Activated T-helper 1 cell treated with anti-CD3 and anti-CD28 coated beads, Interleukin-12 subunit alpha, Interleukin-12 subunit beta, Interleukin-2, Interleukin-4 antibody, amounts not matched to agents 30 ng/mL and 10 ng/mL and 1 ng/mL, durations not matched to agents 14 hours and 24 hours and 36 hours (primary cell): ENCODE results near the gene PPIF. TPM values are rescaled to one million over a fixed set of nuclear protein-coding genes. Genes with fewer than 3 reads are reported as not detected.
A peak's percentile ranks its signal among the peaks of the same experiment; 100 is the strongest.

Source experiments
- DNase-seq: peaks from one replicate; pipeline ENCODE4 v3.0.0; 2021; ENCODE audit warnings: low spot score
- H3K27ac Mint-ChIP-seq: one replicate; pipeline ENCODE4 v1.8.0; 2021; ENCODE audit warnings: mild to moderate bottlenecking, mixed read lengths
- H3K27me3 Mint-ChIP-seq: one replicate; pipeline ENCODE4 v1.8.0; 2022; ENCODE audit warnings: mild to moderate bottlenecking, moderate library complexity, mixed read lengths; ENCODE audit not compliant: insufficient read depth
- H3K36me3 Mint-ChIP-seq: one replicate; pipeline ENCODE4 v1.8.0; 2021; ENCODE audit warnings: low read depth, mixed read lengths
- H3K4me1 Mint-ChIP-seq: one replicate; pipeline ENCODE4 v1.8.0; 2021; ENCODE audit warnings: low read depth, mixed read lengths
- H3K4me3 Mint-ChIP-seq: one replicate; pipeline ENCODE4 v1.8.0; 2021; ENCODE audit warnings: mild to moderate bottlenecking, moderate library complexity, mixed read lengths
- H3K9me3 Mint-ChIP-seq: one replicate; pipeline ENCODE4 v1.8.0; 2021; ENCODE audit warnings: mixed read lengths
- intact Hi-C: fragments of 100-400 bp; cut with micrococcal nuclease; formaldehyde crosslinking; loops from one replicate; pipeline ENCODE4 v1.15.1; 2024
- total RNA-seq: library from RNA; stranded (reverse); gene quantifications from 2 replicates; pipeline ENCODE4 v1.2.3, GENCODE V29; 2022

PPIF gene
- total RNA-seq, 1 donor from 2014 or later: 155 TPM

GRCh38 chr10:79319115-79319771 is 28.0 kb upstream of the PPIF start:
- intact Hi-C loops: no loop called here

GRCh38 chr10:79320316-79320715 is 27.0 kb upstream of the PPIF start:
- DNase-seq: no peak
- Mint-ChIP-seq H3K27ac (no peak overlapping the region), H3K4me1 (peaks cover 97% of the 10 kb centered on the region), H3K9me3 (peaks cover 14% of the 10 kb centered on the region), H3K27me3 (no peaks in the 10 kb centered on the region), H3K36me3 (peaks cover 14% of the 10 kb centered on the region), H3K4me3 (no peak overlapping the region)
- intact Hi-C loops: loop anchor here (10.0 kb wide), 1 partner anchor 884 kb away; the partner anchor contains the start of gene ANXA11

More at GRCh38 chr10:79319115-79319771, 28.0 kb upstream of the PPIF start:
- DNase-seq: no peak
- peaks cover 14% of the 10 kb centered on the region for H3K9me3 Mint-ChIP-seq
- H3K27me3 Mint-ChIP-seq: no peaks in the 10 kb centered on the region
- H3K36me3 Mint-ChIP-seq: peaks cover 14% of the 10 kb centered on the region
- peaks cover 90% of the 10 kb centered on the region for H3K4me1 Mint-ChIP-seq
- H3K4me3 Mint-ChIP-seq: peak overlapping the region; percentile 65
- peak overlapping the region; percentile 95 for H3K27ac Mint-ChIP-seq

GRCh38 chr10:79320820-79321493 is 26.3 kb upstream of the PPIF start:
- Mint-ChIP-seq H3K9me3 (peaks cover 14% of the 10 kb centered on the region), H3K4me3 (no peak overlapping the region), H3K36me3 (peaks cover 9% of the 10 kb centered on the region), H3K27me3 (no peaks in the 10 kb centered on the region), H3K4me1 (peaks cover 91% of the 10 kb centered on the region), H3K27ac (peak overlapping the region; percentile 73)
- DNase-seq: no peak
- intact Hi-C loops: loop anchor here (10.0 kb wide), 1 partner anchor 884 kb away; the partner anchor contains the start of gene ANXA11

GRCh38 chr10:79321494-79321882 is 25.8 kb upstream of the PPIF start:
- DNase-seq: no peak
- Mint-ChIP-seq H3K4me1 (peaks cover 85% of the 10 kb centered on the region), H3K27ac (peak overlapping the region; percentile 73), H3K36me3 (peaks cover 9% of the 10 kb centered on the region), H3K9me3 (peaks cover 14% of the 10 kb centered on the region), H3K4me3 (no peak overlapping the region), H3K27me3 (no peaks in the 10 kb centered on the region)
- intact Hi-C loops: loop anchor here (10.0 kb wide), 1 partner anchor 883 kb away; the partner anchor contains the start of gene ANXA11

GRCh38 chr10:79321951-79322350 is 25.3 kb upstream of the PPIF start:
- Mint-ChIP-seq H3K4me3 (no peak overlapping the region), H3K4me1 (peaks cover 81% of the 10 kb centered on the region), H3K27me3 (no peaks in the 10 kb centered on the region), H3K27ac (peak overlapping the region; percentile 98), H3K36me3 (peaks cover 7% of the 10 kb centered on the region), H3K9me3 (peaks cover 14% of the 10 kb centered on the region)
- intact Hi-C loops: loop anchor here (10.0 kb wide), 1 partner anchor 883 kb away; the partner anchor contains the start of gene ANXA11
- DNase-seq: no peak

- no peaks in the 10 kb centered on the region for H3K27me3 Mint-ChIP-seq
- H3K4me3 Mint-ChIP-seq: peak overlapping the region; percentile 70
- intact Hi-C loops: loop anchor here (1.0 to 10.0 kb wide), 2 partner anchors 8 to 882 kb away; partner anchors contain the start of gene ANXA11
Observed at GRCh38 chr10:79322616-79323543, 24.4 kb upstream of the PPIF start.

GRCh38 chr10:79323602-79324001 is 23.7 kb upstream of the PPIF start:
- peak overlapping the region; percentile 98 for H3K27ac Mint-ChIP-seq
- peaks cover 7% of the 10 kb centered on the region for H3K36me3 Mint-ChIP-seq
- no peaks in the 10 kb centered on the region for H3K27me3 Mint-ChIP-seq

More at GRCh38 chr10:79322616-79323543, 24.4 kb upstream of the PPIF start:
- DNase-seq: peak; percentile 76
- H3K27ac Mint-ChIP-seq: peak overlapping the region; percentile 98
- peaks cover 71% of the 10 kb centered on the region for H3K4me1 Mint-ChIP-seq
- peaks cover 7% of the 10 kb centered on the region for H3K36me3 Mint-ChIP-seq
- peaks cover 14% of the 10 kb centered on the region for H3K9me3 Mint-ChIP-seq

GRCh38 chr10:79324032-79324695 is 23.1 kb upstream of the PPIF start:
- H3K4me3 Mint-ChIP-seq: no peak overlapping the region

More at GRCh38 chr10:79323602-79324001, 23.7 kb upstream of the PPIF start:
- peak overlapping the region; percentile 70 for H3K4me3 Mint-ChIP-seq
- intact Hi-C loops: loop anchor here (1.0 to 10.0 kb wide), 2 partner anchors 8 to 881 kb away; partner anchors contain the start of gene ANXA11
- peaks cover 14% of the 10 kb centered on the region for H3K9me3 Mint-ChIP-seq
- peaks cover 64% of the 10 kb centered on the region for H3K4me1 Mint-ChIP-seq
- DNase-seq: no peak

GRCh38 chr10:79326361-79327089 is 20.7 kb upstream of the PPIF start:
- no peak overlapping the region for H3K4me3 Mint-ChIP-seq
- no peak overlapping the region for H3K27ac Mint-ChIP-seq
- peaks cover 3% of the 10 kb centered on the region for H3K36me3 Mint-ChIP-seq
- H3K27me3 Mint-ChIP-seq: no peaks in the 10 kb centered on the region
- intact Hi-C loops: loop anchor here (10.0 kb wide), 1 partner anchor 878 kb away; the partner anchor contains the start of gene ANXA11
- H3K4me1 Mint-ChIP-seq: peaks cover 55% of the 10 kb centered on the region
- DNase-seq: no peak
- no peaks in the 10 kb centered on the region for H3K9me3 Mint-ChIP-seq

More at GRCh38 chr10:79324032-79324695, 23.1 kb upstream of the PPIF start:
- DNase-seq: no peak
- intact Hi-C loops: loop anchor here (10.0 kb wide), 1 partner anchor 881 kb away; the partner anchor contains the start of gene ANXA11
- H3K9me3 Mint-ChIP-seq: peaks cover 9% of the 10 kb centered on the region
- H3K27me3 Mint-ChIP-seq: no peaks in the 10 kb centered on the region
- peak overlapping the region; percentile 98 for H3K27ac Mint-ChIP-seq
- peaks cover 7% of the 10 kb centered on the region for H3K36me3 Mint-ChIP-seq
- H3K4me1 Mint-ChIP-seq: peaks cover 60% of the 10 kb centered on the region

- H3K4me1 Mint-ChIP-seq: peaks cover 55% of the 10 kb centered on the region
- peaks cover 3% of the 10 kb centered on the region for H3K9me3 Mint-ChIP-seq
- H3K27ac Mint-ChIP-seq: no peak overlapping the region
- no peaks in the 10 kb centered on the region for H3K27me3 Mint-ChIP-seq
- no peak overlapping the region for H3K4me3 Mint-ChIP-seq
- intact Hi-C loops: loop anchor here (10.0 kb wide), 1 partner anchor 878 kb away; the partner anchor contains the start of gene ANXA11
- H3K36me3 Mint-ChIP-seq: peaks cover 6% of the 10 kb centered on the region
- DNase-seq: no peak
Observed at GRCh38 chr10:79327090-79327457, 20.2 kb upstream of the PPIF start.

GRCh38 chr10:79328147-79328701 is 19.0 kb upstream of the PPIF start:
- H3K4me3 Mint-ChIP-seq: no peak overlapping the region
- no peak overlapping the region for H3K27ac Mint-ChIP-seq
- no peaks in the 10 kb centered on the region for H3K27me3 Mint-ChIP-seq
- DNase-seq: no peak
- H3K36me3 Mint-ChIP-seq: peaks cover 3% of the 10 kb centered on the region
- H3K4me1 Mint-ChIP-seq: peaks cover 48% of the 10 kb centered on the region
- H3K9me3 Mint-ChIP-seq: peaks cover 3% of the 10 kb centered on the region
- intact Hi-C loops: loop anchor here (10.0 kb wide), 1 partner anchor 877 kb away; the partner anchor contains the start of gene ANXA11
